CD4-positive, alpha-beta T cell treated with Interleukin-4 for 1 hour (primary cell): ENCODE data around the gene MVP.
"Not testable (repeated sequence)": the region's sequence is repeated elsewhere in the genome, so short reads cannot be mapped to it uniquely, and the experiment has no call there.

Experiments
- DNase-seq, 2 donors: peaks; one replicate each; pipeline ENCODE4 v3.0.0-alpha.2; 2020 to 2022

MVP gene

GRCh38 chr16:29876594-29877249, 56.5 kb downstream of the MVP start:
- DNase-seq: peak in 1 of 2 donors; percentile 17

GRCh38 chr16:29877266-29877961, 57.2 kb downstream of the MVP start:
- DNase-seq: peak; percentile 64 to 74

- no peak for DNase-seq
Observed at GRCh38 chr16:29878172-29878571, 57.9 kb downstream of the MVP start.

GRCh38 chr16:29881050-29881449, 60.8 kb downstream of the MVP start:
- DNase-seq: no peak

- no peak for DNase-seq
Observed at GRCh38 chr16:29883987-29884386, 63.7 kb downstream of the MVP start.

GRCh38 chr16:29889372-29889771, 69.1 kb downstream of the MVP start:
- not testable (repeated sequence) for DNase-seq

- DNase-seq: no peak
Observed at GRCh38 chr16:29891525-29892457, 71.5 kb downstream of the MVP start.

GRCh38 chr16:29892458-29892813, 72.2 kb downstream of the MVP start:
- no peak for DNase-seq

GRCh38 chr16:29893553-29893952, 73.3 kb downstream of the MVP start:
- DNase-seq: no peak

- DNase-seq: no peak
Observed at GRCh38 chr16:29894352-29894751, 74.1 kb downstream of the MVP start.

- no peak for DNase-seq
Observed at GRCh38 chr16:29896841-29897240, 76.6 kb downstream of the MVP start.

GRCh38 chr16:29897333-29897732, 77.1 kb downstream of the MVP start:
- no peak for DNase-seq
